Keratinocyte (primary cell): ENCODE data around the gene ZNF205. TPM values are rescaled to one million over a fixed set of nuclear protein-coding genes. Genes with fewer than 3 reads are reported as not detected.

Experiments
- DNase-seq: peaks from one replicate; pipeline ENCODE4 v3.0.0-alpha.2; 2011; ENCODE audit warnings: low read depth, missing footprints, low spot score
- FAIRE-seq: peaks from 2 replicates; lab custom pipeline; 2011; peaks lifted over from hg19 to GRCh38; lab: Jason Lieb, UNC
- H2AFZ ChIP-seq: 2 replicates; pipeline ENCODE4 v1.6.0; 2012; ENCODE audit warnings: low read length, control low read depth, inconsistent platforms; ENCODE audit not compliant: control insufficient read depth
- H3K27ac ChIP-seq: 2 replicates; pipeline ENCODE4 v1.5.1; 2011; ENCODE audit warnings: low read length; ENCODE audit not compliant: control insufficient read depth, insufficient read depth
- H3K27me3 ChIP-seq: 3 replicates; pipeline ENCODE4 v1.6.0; 2011; ENCODE audit warnings: low read length; ENCODE audit not compliant: control insufficient read depth, insufficient read depth; ENCODE audit errors: extremely low read depth
- H3K36me3 ChIP-seq, 2 experiments: 2 replicates in 1 of 2; 3 replicates in 1 of 2; pipeline ENCODE4 v1.5.1; 2011; ENCODE audit warnings: low read length in 2 of 2, mild to moderate bottlenecking in 1 of 2; ENCODE audit not compliant: control insufficient read depth in 2 of 2, insufficient read depth in 2 of 2; ENCODE audit errors: extremely low read depth in 1 of 2
- H3K4me1 ChIP-seq: 3 replicates; pipeline ENCODE4 v1.5.1; 2011; ENCODE audit warnings: low read length; ENCODE audit not compliant: control insufficient read depth, insufficient read depth; ENCODE audit errors: extremely low read depth
- H3K4me2 ChIP-seq: 3 replicates; pipeline ENCODE4 v1.6.0; 2011; ENCODE audit warnings: low read depth, low read length; ENCODE audit not compliant: control insufficient read depth, insufficient read depth; ENCODE audit errors: extremely low read depth
- H3K4me3 ChIP-seq, 3 experiments: fragments of 200-600 bp in 1 of 3; sonication (generic) in 1 of 3; 2 replicates in 2 of 3; 3 replicates in 1 of 3; pipeline ENCODE4 v1.5.1; 2011 to 2016; ENCODE audit warnings: low read length in 3 of 3, mild to moderate bottlenecking in 3 of 3, control low read depth in 2 of 3, inconsistent platforms in 1 of 3, low read depth in 1 of 3, mixed read lengths in 1 of 3, mixed run types in 1 of 3, moderate library complexity in 1 of 3; ENCODE audit not compliant: control insufficient read depth in 2 of 3, insufficient read depth in 2 of 3; ENCODE audit errors: extremely low read depth in 1 of 3
- H3K79me2 ChIP-seq: 2 replicates; pipeline ENCODE4 v1.6.0; 2012; ENCODE audit warnings: low read length; ENCODE audit not compliant: control insufficient read depth, insufficient read depth
- H3K9ac ChIP-seq: 3 replicates; pipeline ENCODE4 v1.6.0; 2011; ENCODE audit warnings: low read length; ENCODE audit not compliant: control insufficient read depth, insufficient read depth; ENCODE audit errors: extremely low read depth
- H3K9me1 ChIP-seq: 3 replicates; pipeline ENCODE4 v1.6.0; 2011; ENCODE audit warnings: low read length; ENCODE audit not compliant: control insufficient read depth, insufficient read depth; ENCODE audit errors: extremely low read depth
- H3K9me3 ChIP-seq: 2 replicates; pipeline ENCODE4 v1.5.1; 2012; ENCODE audit warnings: low read depth, low read length; ENCODE audit not compliant: control insufficient read depth
- H4K20me1 ChIP-seq: 3 replicates; pipeline ENCODE4 v1.6.0; 2011; ENCODE audit warnings: low read length; ENCODE audit not compliant: control insufficient read depth, insufficient read depth; ENCODE audit errors: extremely low read depth
- CTCF ChIP-seq, 3 experiments: IDR thresholded peaks in 1 of 3; conservative IDR thresholded peaks in 1 of 3; optimal IDR thresholded peaks in 1 of 3; 2 replicates in 2 of 3; 3 replicates in 1 of 3; pipeline versions ENCODE3 to v1.5.1; 2011; ENCODE audit warnings: low read length in 3 of 3, mild to moderate bottlenecking in 3 of 3, moderate library complexity in 2 of 3, control low read depth in 1 of 3, inconsistent platforms in 1 of 3; ENCODE audit not compliant: insufficient read depth in 2 of 3; ENCODE audit errors: extremely low read depth in 1 of 3
- EZH2 ChIP-seq: IDR thresholded peaks from one replicate; pipeline ENCODE4 v1.6.1; 2012; ENCODE audit warnings: inconsistent platforms, mild to moderate bottlenecking, low read length, moderate library complexity
- dilution Hi-C: fragments of 300-500 bp; cut with MboI; formaldehyde crosslinking; loops from one replicate; pipeline ENCODE4 v1.7.0; 2020; ENCODE audit warnings: low sequenced_read_pairs; ENCODE audit not compliant: extremely low pct_ligation_motif_present
- polyA plus RNA-seq, 5 experiments: library from polyadenylated mRNA; depleted of rRNA in 3 of 5; stranded (reverse) in 3 of 5; stranded (forward) in 1 of 5; unstranded in 1 of 5; fragments of >200 nt; gene quantifications; 1 replicate in 1 of 5; 2 replicates in 3 of 5; 3 replicates in 1 of 5; pipeline versions ENCODE4 v1.2.1 to v1.2.3, GENCODE V29; 2011 to 2012; ENCODE audit warnings: missing spikeins in 2 of 5, low read depth in 1 of 5, low replicate concordance in 1 of 5

The ZNF205 gene
- polyA plus RNA-seq, 1 donor (not counting 4 experiments of a cell fraction or from before 2014, with no cell fraction given) = 6.0 TPM

GRCh38 chr16:3144321-3144983, 32.1 kb downstream of the ZNF205 start:
- Histone ChIP-seq H3K79me2 (no peaks in the 10 kb centered on the region), H3K9me1 (no peaks in the 10 kb centered on the region), H3K9ac (no peak overlapping the region), H3K4me1 (no peaks in the 10 kb centered on the region), H3K4me2 (no peak overlapping the region), H3K27ac (no peak overlapping the region), H3K4me3 (no peak overlapping the region), H3K36me3 (peaks cover 0 to 7% of the 10 kb centered on the region in 2 experiments), H2AFZ (no peak overlapping the region), H4K20me1 (no peaks in the 10 kb centered on the region), H3K9me3 (no peaks in the 10 kb centered on the region), H3K27me3 (no peaks in the 10 kb centered on the region)
- dilution Hi-C loops = no loop called here
- DNase-seq (no peak), FAIRE-seq (no peak)
- TF ChIP-seq CTCF (optimal IDR thresholded peaks at IDR 0.05 in 1 of 3, IDR thresholded peaks at IDR 0.05 in 1 of 3, conservative IDR thresholded peaks at IDR 0.05 in 1 of 3; ENCODE audit: extremely low read depth in 1 of 3, insufficient read depth in 2 of 3, low read length in 3 of 3) = no peak

GRCh38 chr16:3145151-3145550, 32.8 kb downstream of the ZNF205 start:
- H2AFZ ChIP-seq = no peak overlapping the region
- no peaks in the 10 kb centered on the region for H3K9me3 ChIP-seq
- H3K4me1 ChIP-seq = no peaks in the 10 kb centered on the region
- no peaks in the 10 kb centered on the region for H4K20me1 ChIP-seq
- H3K4me2 ChIP-seq = no peak overlapping the region
- H3K9me1 ChIP-seq = no peaks in the 10 kb centered on the region
- DNase-seq (no peak), FAIRE-seq (no peak)
- H3K27ac ChIP-seq = no peak overlapping the region
- no peak overlapping the region for H3K4me3 ChIP-seq
- H3K79me2 ChIP-seq = no peaks in the 10 kb centered on the region
- H3K27me3 ChIP-seq = no peaks in the 10 kb centered on the region
- peaks cover 0 to 7% of the 10 kb centered on the region in 2 experiments for H3K36me3 ChIP-seq
- dilution Hi-C loops = no loop called here
- H3K9ac ChIP-seq = no peak overlapping the region
- TF ChIP-seq EZH2 = no peak
- TF ChIP-seq CTCF (optimal IDR thresholded peaks at IDR 0.05 in 1 of 3, IDR thresholded peaks at IDR 0.05 in 1 of 3, conservative IDR thresholded peaks at IDR 0.05 in 1 of 3; ENCODE audit: extremely low read depth in 1 of 3, insufficient read depth in 2 of 3, low read length in 3 of 3) = no peak
